ENCODE data around the gene ZNF28.
"Not testable (repeated sequence)": the region's sequence is repeated elsewhere in the genome, so short reads cannot be mapped to it uniquely, and the experiment has no call there.

DNA sequence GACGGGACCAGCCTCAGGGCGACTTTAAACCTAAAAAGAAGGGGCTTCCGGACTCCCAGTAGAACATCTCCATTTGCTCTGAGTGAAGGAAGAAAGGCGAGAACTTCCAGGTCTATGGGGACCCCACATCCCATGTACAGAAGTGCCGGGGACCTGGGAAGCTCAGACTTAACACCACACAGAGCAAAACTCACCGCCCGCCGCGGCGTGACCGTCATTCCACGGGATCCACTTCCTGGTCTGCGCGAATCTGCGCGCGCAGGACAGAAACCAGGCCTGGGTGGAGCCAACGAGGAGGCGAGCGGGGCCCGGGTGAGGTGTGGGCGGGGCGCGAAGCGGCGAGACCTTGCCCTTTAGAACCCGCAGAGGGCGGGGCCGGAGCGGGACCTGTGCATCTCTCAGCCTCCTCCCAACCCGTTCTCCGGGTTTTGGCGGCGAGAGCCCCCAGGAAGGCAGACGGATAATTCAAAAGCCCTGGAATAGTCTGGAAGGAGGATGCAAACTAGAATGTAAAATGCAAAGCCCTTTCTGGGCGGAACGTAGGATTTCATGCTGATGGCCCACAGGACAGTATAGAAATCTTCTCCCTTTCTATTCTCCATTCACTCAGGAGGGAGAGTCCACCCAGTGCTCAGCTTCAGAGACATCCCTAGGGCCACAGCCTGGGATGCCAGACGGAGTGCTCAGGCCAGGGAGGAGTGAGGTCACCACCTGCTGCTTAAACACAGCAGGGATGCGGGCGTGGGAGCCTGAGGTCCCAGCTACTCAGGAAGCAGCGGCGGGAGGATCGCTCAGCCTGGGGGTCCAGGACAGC is 36.2 kb upstream of the ZNF28 start, which contains the start of gene ZNF468:
- TF ChIP-seq, protein P1, sequence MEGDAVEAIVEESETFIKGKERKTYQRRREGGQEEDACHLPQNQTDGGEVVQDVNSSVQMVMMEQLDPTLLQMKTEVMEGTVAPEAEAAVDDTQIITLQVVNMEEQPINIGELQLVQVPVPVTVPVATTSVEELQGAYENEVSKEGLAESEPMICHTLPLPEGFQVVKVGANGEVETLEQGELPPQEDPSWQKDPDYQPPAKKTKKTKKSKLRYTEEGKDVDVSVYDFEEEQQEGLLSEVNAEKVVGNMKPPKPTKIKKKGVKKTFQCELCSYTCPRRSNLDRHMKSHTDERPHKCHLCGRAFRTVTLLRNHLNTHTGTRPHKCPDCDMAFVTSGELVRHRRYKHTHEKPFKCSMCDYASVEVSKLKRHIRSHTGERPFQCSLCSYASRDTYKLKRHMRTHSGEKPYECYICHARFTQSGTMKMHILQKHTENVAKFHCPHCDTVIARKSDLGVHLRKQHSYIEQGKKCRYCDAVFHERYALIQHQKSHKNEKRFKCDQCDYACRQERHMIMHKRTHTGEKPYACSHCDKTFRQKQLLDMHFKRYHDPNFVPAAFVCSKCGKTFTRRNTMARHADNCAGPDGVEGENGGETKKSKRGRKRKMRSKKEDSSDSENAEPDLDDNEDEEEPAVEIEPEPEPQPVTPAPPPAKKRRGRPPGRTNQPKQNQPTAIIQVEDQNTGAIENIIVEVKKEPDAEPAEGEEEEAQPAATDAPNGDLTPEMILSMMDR (conservative IDR thresholded peaks at IDR 0.05; ENCODE audit: low read depth, low read length): not testable (repeated sequence)
- TF ChIP-seq EZH2phosphoT487 (IDR thresholded peaks at IDR 0.05; ENCODE audit: borderline replicate concordance, low read length): not testable (repeated sequence)
